Fibroblast of mammary gland (primary cell): ENCODE data around the gene DCC.

Experiments used
- DNase-seq: peaks from one replicate; pipeline ENCODE4 v3.0.0-alpha.2; 2010; ENCODE audit warnings: low read depth
- H3K4me3 ChIP-seq: 2 replicates; pipeline ENCODE4 v1.5.1; 2011; ENCODE audit warnings: low read depth, mild to moderate bottlenecking, low read length, moderate library complexity; ENCODE audit not compliant: control insufficient read depth
- TF ChIP-seq, protein P1 (sequence below): conservative IDR thresholded peaks from 2 replicates; pipeline ENCODE4 v1.5.1; 2011; ENCODE audit warnings: low read depth, low read length, inconsistent platforms; ENCODE audit not compliant: control insufficient read depth, insufficient read depth

Gene DCC

DNA sequence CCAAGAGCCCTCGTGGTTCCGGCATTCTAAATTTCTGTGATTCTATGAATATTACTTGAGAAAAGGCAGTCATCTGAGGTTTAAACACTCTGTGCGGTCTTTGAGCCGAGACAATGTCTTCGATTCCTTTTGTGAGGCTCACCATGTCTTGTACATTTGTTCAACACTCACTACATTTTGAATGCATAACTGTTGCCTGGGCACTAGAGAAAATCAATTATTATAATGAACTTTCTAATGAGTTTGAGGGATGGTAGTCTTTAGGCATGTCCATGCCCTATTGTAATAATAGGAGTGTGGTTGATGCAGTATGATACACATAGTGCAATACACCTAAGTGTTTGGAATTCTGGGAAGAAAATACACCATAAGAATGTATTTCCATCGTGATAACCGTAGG, 1181.1 kb downstream of the DCC start:
- no peak for DNase-seq
- TF ChIP-seq, protein P1, sequence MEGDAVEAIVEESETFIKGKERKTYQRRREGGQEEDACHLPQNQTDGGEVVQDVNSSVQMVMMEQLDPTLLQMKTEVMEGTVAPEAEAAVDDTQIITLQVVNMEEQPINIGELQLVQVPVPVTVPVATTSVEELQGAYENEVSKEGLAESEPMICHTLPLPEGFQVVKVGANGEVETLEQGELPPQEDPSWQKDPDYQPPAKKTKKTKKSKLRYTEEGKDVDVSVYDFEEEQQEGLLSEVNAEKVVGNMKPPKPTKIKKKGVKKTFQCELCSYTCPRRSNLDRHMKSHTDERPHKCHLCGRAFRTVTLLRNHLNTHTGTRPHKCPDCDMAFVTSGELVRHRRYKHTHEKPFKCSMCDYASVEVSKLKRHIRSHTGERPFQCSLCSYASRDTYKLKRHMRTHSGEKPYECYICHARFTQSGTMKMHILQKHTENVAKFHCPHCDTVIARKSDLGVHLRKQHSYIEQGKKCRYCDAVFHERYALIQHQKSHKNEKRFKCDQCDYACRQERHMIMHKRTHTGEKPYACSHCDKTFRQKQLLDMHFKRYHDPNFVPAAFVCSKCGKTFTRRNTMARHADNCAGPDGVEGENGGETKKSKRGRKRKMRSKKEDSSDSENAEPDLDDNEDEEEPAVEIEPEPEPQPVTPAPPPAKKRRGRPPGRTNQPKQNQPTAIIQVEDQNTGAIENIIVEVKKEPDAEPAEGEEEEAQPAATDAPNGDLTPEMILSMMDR = no peak
- no peak overlapping the region for H3K4me3 ChIP-seq

DNA sequence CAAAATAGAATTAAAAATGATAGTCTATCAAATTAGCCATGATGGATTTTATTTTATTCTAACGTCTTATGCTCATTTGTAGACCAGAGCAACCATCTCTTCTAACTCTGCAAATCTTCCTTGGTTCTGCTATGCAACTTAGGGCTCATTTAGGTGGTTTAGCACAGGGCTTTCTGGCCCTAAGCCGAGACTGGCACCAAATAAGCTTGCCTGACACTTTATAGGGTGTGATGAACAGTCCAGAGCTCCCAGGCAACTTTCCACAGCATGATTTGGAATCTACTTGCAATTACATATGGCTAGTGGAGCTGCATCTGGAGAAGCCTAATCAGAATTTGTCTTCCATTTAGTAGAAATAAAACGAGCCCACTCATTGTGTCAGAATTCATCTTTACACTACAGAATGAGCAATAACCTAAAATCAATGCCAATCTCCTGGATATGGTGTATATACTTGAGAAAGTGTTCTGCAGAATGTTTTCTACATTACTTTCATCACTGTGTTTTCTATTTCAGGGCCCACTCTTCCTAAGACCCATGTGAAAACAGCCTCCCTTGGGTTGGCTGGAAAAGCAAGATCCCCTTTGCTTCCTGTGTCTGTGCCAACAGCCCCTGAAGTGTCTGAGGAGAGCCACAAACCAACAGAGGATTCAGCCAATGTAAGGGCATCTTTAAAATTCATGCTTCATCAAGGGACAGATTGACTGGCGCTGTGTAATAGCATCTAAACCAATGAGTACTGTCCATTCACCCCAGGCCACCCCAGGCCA, 1186.3 kb downstream of the DCC start:
- H3K4me3 ChIP-seq = no peak overlapping the region
- no peak for DNase-seq
- TF ChIP-seq, protein P1 = no peak

DNA sequence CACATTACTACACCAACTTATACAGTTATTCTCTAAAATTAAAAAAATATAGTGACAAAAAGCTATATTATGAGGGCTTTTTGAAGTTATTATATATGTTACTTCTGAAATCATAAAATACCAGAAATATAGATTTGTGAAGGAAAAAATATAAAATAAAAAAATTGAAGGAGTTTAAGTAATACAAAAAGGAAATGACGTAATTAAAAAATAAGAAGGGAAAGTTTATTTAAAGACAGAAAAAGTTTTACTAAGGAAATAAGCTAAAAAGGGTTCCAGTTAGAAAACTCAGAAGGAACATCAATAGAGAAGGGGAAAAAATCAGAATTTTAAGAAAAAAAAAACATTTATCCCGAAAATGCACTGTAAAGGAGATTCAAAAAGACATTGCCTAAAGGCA, 1187.4 kb downstream of the DCC start:
- no peak overlapping the region for H3K4me3 ChIP-seq
- TF ChIP-seq, protein P1 = no peak
- DNase-seq = no peak

DNA sequence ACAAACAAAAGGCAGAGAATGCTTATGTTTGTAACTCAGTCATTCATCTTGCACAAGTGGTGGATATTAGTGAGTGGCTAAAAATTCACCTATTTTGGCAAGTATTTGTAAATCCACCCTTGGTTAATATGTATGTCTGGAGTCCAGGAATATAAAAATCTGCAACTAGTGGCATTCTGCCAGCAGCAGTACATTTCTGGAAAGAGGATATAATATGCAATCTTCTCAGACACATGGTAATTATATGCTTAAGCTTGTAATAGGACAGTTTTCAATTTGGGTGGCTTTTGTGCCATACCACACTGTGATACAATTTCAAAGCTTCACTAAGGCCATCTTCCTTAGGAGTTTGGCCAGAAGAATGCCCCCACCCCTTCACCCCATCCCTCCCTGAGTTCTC, 1191.2 kb downstream of the DCC start:
- DNase-seq = no peak
- H3K4me3 ChIP-seq = no peak overlapping the region
- TF ChIP-seq, protein P1 = no peak

DNA sequence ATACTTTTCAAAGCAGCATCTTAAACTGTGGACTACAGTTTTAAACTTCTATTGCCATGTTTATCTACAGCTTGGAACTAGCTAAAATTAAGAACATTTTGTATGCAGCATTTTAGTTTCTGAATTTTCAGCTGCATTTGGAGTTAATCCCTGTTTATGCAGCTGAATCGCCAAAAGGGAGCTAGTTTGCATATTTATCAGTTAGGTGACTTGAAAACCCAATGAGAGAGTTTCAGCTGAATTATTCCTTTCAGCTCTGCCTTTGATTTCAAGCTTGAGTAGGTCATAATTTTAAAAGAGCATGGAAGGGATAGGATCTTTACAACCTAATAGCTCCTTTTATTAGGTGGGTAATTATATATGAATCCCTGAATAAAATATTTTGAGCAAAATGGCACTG, 1191.9 kb downstream of the DCC start:
- TF ChIP-seq, protein P1 = no peak
- DNase-seq = no peak
- no peak overlapping the region for H3K4me3 ChIP-seq

DNA sequence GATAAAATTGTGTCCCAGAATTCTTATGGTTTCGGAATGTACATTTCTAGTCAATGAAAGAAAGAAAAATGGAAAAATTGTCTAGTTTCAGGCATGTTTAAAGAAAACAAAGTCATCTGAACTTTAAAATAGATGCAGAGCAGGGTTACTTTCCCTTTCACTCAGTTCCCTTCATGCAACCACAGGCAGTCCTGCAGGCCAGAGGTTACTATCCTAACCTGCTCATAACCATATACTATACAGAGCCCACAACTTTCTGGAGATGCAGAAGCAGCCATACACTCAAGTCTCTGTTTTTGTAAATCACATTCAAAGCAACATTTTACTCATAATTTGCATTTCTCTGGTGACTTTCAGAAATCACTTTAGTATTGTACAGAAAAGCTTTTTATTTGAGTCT, 1194.2 kb downstream of the DCC start:
- no peak for DNase-seq
- TF ChIP-seq, protein P1 = no peak
- no peak overlapping the region for H3K4me3 ChIP-seq
